ENCODE data around the gene ADAP1. TPM values are rescaled to one million over a fixed set of nuclear protein-coding genes. Genes with fewer than 3 reads are reported as not detected.

Gene ADAP1
- total and polyA plus RNA-seq, 2 of the 13 experiments (the other 11 are each of a cell fraction or from before 2014, with no cell fraction given): 10.5 to 24.6 TPM

DNA sequence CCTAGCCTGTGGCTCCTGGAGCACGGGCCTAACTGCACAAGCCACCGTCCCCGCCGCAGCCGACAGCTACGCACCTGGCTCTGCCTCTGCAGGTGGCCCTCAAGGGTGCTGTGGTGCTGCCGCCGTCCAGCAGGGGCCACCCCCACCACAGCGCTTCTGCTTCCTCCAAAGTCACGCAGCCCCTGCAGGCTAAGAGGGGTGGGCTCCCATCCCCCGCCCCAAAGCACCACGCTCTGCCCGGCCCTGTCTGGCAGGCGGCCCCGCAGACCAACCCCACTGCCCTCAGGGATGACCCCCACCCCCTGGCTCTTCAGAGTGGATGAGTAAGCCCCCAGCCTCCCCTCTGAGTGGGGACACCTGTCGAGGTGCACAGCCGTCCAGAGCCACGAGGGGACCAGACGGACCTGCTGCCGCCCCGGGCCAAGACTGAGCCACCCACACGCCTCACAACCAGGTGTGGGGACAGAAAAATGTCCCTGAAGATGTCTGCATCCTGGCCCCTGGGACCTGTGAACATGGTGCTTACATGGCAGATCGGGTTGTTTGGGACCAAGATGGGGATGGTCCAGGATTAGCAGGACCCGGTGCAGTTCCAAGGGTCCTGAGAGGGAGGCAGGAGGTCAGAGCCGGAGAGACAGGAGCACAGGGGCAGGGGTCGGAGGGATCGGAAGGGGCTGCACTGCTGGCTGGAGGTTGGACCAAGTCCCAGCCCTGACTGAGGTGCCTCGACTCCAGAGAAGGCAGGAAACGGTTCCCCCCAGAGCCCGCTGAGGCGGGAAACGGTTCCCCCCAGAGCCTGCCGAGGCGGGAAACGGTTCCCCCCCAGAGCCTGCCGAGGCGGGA lies 9.0 kb upstream of the ADAP1 start (continued):
- TF ChIP-seq ZNF713 (CRISPR knock-in tag; IDR thresholded peaks at IDR 0.05): no peak
- no peak for TF ChIP-seq ISX (CRISPR knock-in tag; conservative IDR thresholded peaks at IDR 0.05)
- TF ChIP-seq ZNF296 (CRISPR knock-in tag; conservative IDR thresholded peaks at IDR 0.05): no peak
- TF ChIP-seq TGIF2 (CRISPR knock-in tag; IDR thresholded peaks at IDR 0.05): no peak
- TF ChIP-seq KDM2A (CRISPR knock-in tag; IDR thresholded peaks at IDR 0.05; ENCODE audit: borderline replicate concordance, low read depth): peak; percentile 86
- no peak for TF ChIP-seq ZKSCAN5 (CRISPR knock-in tag; IDR thresholded peaks at IDR 0.05)
- TF ChIP-seq KLF9 (CRISPR knock-in tag; IDR thresholded peaks at IDR 0.05; ENCODE audit: low read depth): no peak
- peak; percentile 36; the same call in 1 of the 2 replicates for TF ChIP-seq POLR2G (IDR thresholded peaks at IDR 0.05; ENCODE audit: low read depth, low read length)
- TF ChIP-seq ZFAT (CRISPR knock-in tag; conservative IDR thresholded peaks at IDR 0.05): no peak
- TF ChIP-seq IKZF4 (CRISPR knock-in tag; IDR thresholded peaks at IDR 0.05; ENCODE audit: borderline replicate concordance, low read depth, not compliant biosample characterization): no peak
- TF ChIP-seq DR1 (CRISPR knock-in tag; IDR thresholded peaks at IDR 0.05): no peak
- TF ChIP-seq JUN (CRISPR knock-in tag; IDR thresholded peaks at IDR 0.05): no peak
- no peak for TF ChIP-seq SMAD3 (CRISPR knock-in tag; IDR thresholded peaks at IDR 0.05)
- no peak for TF ChIP-seq SP5 (CRISPR knock-in tag; IDR thresholded peaks at IDR 0.05; ENCODE audit: borderline replicate concordance, low read depth)
- TF ChIP-seq SP4 (CRISPR knock-in tag; IDR thresholded peaks at IDR 0.05): peak; percentile 62; the same call in 1 of the 2 replicates
- no peak for TF ChIP-seq ZNF543 (CRISPR knock-in tag; IDR thresholded peaks at IDR 0.05)
- no peak for TF ChIP-seq SALL2 (CRISPR knock-in tag; IDR thresholded peaks at IDR 0.05)
- 0 out of 2 replicates have a peak, but pooled peaks have one; percentile 2 for TF ChIP-seq ZMYM2 (CRISPR knock-in tag; IDR thresholded peaks at IDR 0.05)
- TF ChIP-seq, protein P1, sequence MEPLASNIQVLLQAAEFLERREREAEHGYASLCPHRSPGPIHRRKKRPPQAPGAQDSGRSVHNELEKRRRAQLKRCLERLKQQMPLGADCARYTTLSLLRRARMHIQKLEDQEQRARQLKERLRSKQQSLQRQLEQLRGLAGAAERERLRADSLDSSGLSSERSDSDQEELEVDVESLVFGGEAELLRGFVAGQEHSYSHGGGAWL (CRISPR knock-in tag; IDR thresholded peaks at IDR 0.05): peak; percentile 21; the same call in 1 of the 2 replicates
- TF ChIP-seq CBX2 (IDR thresholded peaks at IDR 0.05; ENCODE audit: low read depth, low read length): no peak
- no peak for TF ChIP-seq CBX2 (CRISPR knock-in tag; IDR thresholded peaks at IDR 0.05; ENCODE audit: low read depth)
- TF ChIP-seq, protein P2, sequence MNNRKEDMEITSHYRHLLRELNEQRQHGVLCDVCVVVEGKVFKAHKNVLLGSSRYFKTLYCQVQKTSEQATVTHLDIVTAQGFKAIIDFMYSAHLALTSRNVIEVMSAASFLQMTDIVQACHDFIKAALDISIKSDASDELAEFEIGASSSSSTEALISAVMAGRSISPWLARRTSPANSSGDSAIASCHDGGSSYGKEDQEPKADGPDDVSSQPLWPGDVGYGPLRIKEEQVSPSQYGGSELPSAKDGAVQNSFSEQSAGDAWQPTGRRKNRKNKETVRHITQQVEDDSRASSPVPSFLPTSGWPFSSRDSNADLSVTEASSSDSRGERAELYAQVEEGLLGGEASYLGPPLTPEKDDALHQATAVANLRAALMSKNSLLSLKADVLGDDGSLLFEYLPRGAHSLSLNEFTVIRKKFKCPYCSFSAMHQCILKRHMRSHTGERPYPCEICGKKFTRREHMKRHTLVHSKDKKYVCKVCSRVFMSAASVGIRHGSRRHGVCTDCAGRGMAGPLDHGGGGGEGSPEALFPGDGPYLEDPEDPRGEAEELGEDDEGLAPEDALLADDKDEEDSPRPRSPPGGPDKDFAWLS (CRISPR knock-in tag; IDR thresholded peaks at IDR 0.05; ENCODE audit: borderline replicate concordance): no peak
- TF ChIP-seq KLF13 (CRISPR knock-in tag; IDR thresholded peaks at IDR 0.05): no peak
- no peak for TF ChIP-seq NAIF1 (CRISPR knock-in tag; IDR thresholded peaks at IDR 0.05; ENCODE audit: borderline replicate concordance)
- TF ChIP-seq ZNF501 (CRISPR knock-in tag; IDR thresholded peaks at IDR 0.05): no peak; the same call in 1 of the 2 replicates
- TF ChIP-seq HDAC1 (CRISPR knock-in tag; IDR thresholded peaks at IDR 0.05): 0 out of 2 replicates have a peak, but pooled peaks have one; percentile 9
- TF ChIP-seq, protein P3, sequence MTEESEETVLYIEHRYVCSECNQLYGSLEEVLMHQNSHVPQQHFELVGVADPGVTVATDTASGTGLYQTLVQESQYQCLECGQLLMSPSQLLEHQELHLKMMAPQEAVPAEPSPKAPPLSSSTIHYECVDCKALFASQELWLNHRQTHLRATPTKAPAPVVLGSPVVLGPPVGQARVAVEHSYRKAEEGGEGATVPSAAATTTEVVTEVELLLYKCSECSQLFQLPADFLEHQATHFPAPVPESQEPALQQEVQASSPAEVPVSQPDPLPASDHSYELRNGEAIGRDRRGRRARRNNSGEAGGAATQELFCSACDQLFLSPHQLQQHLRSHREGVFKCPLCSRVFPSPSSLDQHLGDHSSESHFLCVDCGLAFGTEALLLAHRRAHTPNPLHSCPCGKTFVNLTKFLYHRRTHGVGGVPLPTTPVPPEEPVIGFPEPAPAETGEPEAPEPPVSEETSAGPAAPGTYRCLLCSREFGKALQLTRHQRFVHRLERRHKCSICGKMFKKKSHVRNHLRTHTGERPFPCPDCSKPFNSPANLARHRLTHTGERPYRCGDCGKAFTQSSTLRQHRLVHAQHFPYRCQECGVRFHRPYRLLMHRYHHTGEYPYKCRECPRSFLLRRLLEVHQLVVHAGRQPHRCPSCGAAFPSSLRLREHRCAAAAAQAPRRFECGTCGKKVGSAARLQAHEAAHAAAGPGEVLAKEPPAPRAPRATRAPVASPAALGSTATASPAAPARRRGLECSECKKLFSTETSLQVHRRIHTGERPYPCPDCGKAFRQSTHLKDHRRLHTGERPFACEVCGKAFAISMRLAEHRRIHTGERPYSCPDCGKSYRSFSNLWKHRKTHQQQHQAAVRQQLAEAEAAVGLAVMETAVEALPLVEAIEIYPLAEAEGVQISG (CRISPR knock-in tag; IDR thresholded peaks at IDR 0.05): peak; percentile 62
